Fibroblast of lung (primary cell): Measurements from ENCODE around the gene ADRA1B.

ENCODE experiments used
- EZH2 ChIP-seq: IDR thresholded peaks from 2 replicates; pipeline ENCODE4 v1.5.1; 2012; ENCODE audit warnings: low read length, control low read depth, mild to moderate bottlenecking; ENCODE audit errors: missing control alignments
- TF ChIP-seq, protein P1 (sequence below), 2 donors: IDR thresholded peaks in 1 of 2; conservative IDR thresholded peaks in 1 of 2; 1 replicate in 1 of 2; 2 replicates in 1 of 2; pipeline ENCODE4 v1.5.1; 2011 to 2012; ENCODE audit warnings: low read length in 2 of 2, control low read depth in 1 of 2, inconsistent platforms in 1 of 2, low read depth in 1 of 2, mild to moderate bottlenecking in 1 of 2

DNA sequence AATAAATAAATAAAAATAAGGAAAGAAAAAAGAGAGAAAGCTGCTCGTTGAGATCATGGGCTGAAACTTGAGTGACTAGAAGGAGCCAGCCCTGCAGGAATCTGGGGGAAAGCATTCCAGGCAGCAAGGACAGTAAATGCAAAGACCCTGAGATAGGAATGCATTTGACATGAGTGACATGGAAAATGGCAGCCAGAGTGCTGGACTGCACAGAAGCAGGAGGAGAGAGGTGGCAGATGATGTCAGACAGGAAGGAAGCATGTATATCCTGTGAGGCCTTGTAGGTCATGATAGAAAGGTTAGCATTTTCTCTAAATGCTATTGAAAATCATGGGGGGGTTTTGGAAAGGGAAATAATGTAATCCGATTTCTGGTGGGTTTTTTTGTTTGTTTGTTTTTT lies 29.1 kb downstream of the ADRA1B start:
- TF ChIP-seq, protein P1, sequence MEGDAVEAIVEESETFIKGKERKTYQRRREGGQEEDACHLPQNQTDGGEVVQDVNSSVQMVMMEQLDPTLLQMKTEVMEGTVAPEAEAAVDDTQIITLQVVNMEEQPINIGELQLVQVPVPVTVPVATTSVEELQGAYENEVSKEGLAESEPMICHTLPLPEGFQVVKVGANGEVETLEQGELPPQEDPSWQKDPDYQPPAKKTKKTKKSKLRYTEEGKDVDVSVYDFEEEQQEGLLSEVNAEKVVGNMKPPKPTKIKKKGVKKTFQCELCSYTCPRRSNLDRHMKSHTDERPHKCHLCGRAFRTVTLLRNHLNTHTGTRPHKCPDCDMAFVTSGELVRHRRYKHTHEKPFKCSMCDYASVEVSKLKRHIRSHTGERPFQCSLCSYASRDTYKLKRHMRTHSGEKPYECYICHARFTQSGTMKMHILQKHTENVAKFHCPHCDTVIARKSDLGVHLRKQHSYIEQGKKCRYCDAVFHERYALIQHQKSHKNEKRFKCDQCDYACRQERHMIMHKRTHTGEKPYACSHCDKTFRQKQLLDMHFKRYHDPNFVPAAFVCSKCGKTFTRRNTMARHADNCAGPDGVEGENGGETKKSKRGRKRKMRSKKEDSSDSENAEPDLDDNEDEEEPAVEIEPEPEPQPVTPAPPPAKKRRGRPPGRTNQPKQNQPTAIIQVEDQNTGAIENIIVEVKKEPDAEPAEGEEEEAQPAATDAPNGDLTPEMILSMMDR (conservative IDR thresholded peaks at IDR 0.05 in 1 of 2, IDR thresholded peaks at IDR 0.05 in 1 of 2; ENCODE audit: low read depth in 1 of 2, low read length in 2 of 2), result no peak
- no peak for TF ChIP-seq EZH2
